HG03521 (cell line): ENCODE data around the gene G0S2.
"Not testable (repeated sequence)": the region's sequence is repeated elsewhere in the genome, so short reads cannot be mapped to it uniquely, and the experiment has no call there.

Experiments used
- ATAC-seq: cut with Tn5 transposase; IDR thresholded peaks from one replicate; pipeline ENCODE4 v1.9.1; 2021; ENCODE audit warnings: mild to moderate bottlenecking, moderate library complexity; ENCODE audit not compliant: unreplicated experiment

The G0S2 gene

DNA sequence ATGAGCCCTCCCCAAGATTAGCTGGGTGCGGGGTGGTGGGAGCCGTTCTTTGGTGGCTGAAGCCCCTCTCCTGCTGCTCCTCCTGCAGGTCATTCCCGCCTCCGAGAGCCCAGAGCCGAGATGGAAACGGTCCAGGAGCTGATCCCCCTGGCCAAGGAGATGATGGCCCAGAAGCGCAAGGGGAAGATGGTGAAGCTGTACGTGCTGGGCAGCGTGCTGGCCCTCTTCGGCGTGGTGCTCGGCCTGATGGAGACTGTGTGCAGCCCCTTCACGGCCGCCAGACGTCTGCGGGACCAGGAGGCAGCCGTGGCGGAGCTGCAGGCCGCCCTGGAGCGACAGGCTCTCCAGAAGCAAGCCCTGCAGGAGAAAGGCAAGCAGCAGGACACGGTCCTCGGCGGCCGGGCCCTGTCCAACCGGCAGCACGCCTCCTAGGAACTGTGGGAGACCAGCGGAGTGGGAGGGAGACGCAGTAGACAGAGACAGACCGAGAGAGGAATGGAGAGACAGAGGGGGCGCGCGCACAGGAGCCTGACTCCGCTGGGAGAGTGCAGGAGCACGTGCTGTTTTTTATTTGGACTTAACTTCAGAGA lies 448 bp downstream of the G0S2 start:
- ATAC-seq: no peak

DNA sequence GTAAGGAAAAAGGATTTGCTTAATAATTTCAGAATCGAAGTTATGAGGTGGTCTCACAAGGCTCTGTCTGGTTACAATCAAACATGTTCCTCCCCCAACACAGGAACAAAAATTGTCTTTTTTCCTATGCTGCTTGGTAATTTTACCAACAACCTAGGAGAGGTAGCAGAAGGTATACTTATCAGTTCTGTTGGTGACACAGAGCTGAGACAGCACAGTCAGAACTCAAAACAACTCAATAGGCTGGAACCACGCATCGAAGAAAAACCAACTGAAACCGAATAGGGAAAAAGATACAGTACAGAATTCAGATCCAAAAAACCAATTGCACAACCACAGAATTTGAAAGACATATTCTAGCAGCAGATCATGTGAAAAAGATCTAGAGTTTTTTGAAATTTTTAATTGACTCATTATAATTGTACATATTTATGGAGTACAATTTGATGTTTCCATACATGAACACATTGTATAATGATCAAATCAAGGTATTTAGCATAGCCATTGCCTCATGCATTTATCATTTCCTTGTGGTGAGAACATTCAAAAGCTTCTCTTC lies 3.8 kb downstream of the G0S2 start:
- ATAC-seq: no peak

DNA sequence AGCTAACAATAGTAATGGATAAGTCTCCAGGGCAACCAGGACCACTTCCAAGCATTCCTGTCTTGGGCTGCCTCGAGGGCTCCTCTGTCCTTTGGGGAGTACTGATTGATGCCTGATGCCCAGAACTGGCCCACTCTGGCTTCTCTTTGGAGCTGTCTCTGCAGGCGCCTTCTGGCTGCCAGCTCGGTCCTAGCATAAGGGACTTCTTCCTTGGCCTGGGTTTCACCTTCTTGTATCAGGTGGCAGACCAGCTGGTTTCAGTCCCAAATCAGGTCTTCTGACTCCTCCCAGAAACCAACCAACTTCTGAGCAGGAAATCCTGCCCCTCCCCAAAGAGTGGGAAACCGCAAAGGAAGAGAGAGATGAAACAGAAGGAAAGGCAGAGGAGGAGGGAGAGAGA lies 10.6 kb downstream of the G0S2 start:
- no peak for ATAC-seq

DNA sequence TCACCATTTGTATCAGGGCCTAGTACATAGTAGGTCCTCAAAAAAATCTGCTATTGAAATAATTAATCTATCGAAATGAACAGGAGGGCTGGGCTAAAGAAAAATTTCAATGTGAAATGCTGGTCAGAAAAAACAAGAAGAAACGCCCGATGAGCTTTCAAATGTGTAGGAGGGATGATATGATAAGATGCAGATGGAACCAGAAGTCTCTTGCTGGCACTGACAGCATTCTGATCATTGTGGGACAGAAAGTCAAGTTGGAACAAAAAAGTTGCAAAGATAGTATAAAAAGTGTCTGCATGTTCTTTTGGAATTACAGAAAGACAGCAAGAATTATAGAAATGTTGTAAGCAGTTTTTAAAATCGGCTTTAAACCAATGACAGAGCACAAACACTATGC lies 11.1 kb downstream of the G0S2 start:
- no peak for ATAC-seq

DNA sequence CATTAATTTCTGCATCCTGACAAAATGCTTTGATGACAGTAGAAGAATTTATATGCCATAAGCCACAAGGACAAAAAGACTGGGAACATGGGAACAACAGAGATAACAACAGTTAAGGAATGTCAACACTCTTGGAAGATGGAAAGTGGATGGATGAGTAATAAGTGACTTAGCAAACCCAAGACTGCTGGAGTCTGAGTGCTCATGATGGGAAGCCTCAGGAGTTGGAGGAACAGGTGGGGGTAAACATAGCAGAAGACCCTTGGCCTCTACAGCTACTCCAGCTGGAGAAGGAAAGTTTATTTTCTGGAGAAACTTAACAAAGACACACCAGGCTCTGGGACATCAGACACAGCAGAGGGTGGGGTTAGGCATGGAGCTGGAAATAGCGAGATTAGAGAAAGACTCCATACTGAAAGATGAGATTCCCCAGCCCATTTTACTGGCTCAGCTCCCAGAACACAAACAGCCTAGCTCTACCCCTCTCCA lies 13.6 kb downstream of the G0S2 start:
- ATAC-seq: no peak

DNA sequence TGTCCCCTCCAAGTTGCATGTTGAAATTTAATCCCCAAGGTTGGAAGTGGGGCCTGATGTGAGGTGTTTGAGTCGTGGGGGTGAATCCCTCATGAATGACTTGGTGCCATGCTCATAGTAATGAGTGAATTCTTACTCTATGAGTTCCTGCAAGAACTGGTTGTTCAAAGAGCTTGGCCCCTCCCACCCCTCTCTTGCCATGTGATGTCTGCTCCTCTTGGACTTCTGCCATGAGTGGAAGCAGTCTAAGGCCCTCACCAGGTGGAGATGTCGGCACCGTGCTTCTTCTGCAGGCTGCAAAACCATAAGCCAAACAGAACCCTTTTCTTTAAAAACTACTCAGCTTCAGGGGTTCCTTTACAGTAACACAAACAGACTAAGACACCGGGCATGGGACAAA lies 14.3 kb downstream of the G0S2 start:
- ATAC-seq: no peak

DNA sequence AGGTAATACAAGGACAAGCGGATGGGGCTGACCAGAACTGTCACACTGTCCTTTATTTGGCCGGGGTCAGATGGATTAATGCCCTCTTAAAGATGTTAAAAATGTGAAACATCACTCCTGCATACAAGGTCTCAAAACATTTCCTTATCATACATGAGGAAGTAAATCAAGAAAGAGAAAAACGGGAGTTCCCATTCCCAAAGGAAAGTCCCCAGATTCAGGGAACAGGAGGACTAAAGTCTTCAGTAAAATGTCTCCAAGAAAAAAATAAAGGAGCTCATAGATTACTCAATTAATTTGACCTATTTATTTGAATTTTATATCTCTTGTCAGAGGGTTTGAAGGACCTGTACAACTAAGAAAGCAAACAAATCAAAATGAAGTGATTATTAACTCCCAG lies 16.0 kb downstream of the G0S2 start:
- no peak for ATAC-seq

DNA sequence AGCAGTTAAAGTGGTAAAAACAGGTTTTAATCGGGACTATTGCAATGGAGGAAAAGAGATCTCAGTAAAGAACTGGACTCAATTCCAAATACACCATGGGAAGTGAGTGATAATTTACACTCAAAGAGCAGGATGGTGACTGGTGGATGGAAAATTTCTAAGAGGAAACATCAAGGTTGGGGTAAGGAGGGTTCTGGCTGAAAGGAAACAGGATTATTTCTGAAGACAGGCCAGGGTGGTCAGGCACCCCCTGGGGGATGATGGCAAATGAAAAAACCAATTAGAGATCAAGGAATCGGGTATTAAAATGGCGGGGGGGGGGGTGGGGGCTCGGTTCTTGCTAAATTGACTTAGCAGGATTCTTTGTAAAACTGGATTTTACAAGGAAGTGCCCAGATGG lies 17.1 kb downstream of the G0S2 start:
- ATAC-seq: no peak

DNA sequence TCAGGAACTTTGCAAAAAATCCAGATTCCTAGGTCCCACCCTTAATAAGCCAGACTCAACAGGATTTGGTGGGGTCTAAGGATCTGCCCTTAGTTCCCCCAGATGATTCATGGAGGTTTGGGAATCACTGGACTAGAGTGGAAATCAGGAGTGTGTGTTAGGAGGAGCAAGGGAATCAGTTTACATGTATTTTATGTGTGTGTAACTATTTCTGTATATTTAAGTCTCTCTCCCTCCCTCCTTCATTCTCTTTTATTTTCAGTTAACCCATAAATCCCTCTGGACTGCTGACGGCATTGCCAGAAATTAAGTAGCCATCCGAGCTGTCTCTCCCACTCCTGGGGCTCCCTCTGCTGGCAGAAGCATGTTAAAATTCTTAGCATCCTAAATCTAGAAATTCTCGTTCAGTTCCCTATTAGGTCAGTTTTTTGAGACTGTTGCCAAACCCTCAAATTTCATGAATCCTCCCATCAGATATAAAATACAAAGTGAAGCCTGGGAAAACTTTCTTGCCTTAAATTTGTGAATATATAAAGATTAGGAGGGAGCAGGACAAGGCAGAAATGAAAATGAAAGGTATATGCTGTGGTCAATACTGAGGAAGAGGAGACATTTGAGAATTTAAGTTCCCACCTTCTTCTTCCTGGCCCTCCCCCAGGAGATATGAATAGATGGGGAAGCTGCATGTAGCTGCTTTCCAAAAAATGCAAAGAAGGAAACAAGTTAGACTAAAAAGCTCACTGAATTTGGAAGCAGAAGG lies 17.7 kb downstream of the G0S2 start:
- no peak for ATAC-seq

DNA sequence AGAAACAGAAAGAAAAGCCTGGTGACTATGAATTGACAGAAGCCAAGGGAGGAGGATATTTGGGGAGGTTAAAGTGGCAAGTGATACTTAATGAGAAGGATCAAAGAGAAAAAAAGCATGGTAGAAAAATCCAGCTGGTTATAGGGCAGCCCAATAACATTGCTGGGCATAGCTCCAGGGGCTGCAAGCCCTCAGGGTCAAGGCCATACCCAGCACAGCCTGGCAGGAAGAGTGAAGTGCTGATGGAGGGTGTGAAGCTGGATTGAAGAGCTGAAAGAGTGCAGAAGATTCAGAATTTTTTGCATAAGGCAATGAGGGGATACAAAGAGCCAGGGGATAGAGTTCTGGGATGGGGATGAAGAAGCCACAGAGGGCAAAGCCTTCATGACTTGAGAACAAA lies 21.5 kb downstream of the G0S2 start:
- ATAC-seq: no peak

DNA sequence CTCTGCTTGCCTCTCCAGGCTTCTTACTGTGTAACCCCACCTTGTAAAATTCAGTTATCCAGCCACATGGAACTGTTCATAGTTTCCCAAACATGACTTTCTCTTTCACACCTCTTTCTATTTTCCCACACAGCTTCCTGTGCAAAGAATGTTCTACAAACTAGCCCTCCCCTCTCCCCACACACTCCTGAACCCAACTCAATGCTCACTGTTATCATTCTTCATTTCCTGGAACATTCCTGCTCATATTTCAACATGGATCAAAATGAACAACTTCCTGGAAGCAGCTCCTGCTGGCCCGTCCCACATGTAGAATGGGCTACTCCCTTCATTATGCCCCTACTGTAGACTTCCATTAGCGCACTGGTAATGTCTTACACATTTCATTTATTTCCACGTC lies 21.9 kb downstream of the G0S2 start:
- ATAC-seq: no peak

DNA sequence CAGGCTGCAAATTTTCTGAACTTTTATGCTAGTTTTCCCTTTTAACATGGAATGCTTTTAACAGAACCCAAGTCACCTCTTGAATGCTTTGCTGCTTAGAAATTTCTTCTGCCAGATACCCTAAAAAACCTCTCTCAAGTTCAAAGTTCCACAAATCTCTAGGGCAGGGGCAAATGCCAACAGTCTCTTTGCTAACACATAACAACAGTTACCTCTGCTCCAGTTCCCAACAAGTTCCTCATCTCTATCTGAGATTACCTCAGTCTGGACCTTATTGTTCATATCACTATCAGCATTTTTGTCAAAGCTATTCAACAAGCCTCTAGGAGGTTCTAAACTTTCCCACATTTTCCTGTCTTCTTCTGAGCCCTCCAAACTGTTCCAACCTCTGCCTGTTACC lies 25.5 kb downstream of the G0S2 start:
- ATAC-seq: not testable (repeated sequence)

DNA sequence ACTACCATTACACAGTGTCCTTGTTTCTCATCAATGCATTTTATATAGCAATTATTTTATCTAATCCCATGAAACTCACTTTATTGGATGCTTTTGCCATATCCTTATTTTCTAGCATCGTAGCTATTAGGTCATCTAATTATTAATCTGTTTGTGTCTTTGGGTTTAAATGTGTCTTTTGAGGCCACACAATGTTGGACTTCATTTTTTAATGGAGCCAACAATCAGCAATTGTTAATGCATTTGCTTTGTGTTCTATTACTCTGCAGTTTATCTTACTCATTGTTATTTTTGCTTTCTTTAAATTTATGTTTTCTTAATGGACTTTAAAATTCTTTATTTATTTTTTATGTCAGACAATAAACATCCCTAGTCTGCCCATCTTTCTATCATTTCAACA lies 27.6 kb downstream of the G0S2 start:
- ATAC-seq: no peak

DNA sequence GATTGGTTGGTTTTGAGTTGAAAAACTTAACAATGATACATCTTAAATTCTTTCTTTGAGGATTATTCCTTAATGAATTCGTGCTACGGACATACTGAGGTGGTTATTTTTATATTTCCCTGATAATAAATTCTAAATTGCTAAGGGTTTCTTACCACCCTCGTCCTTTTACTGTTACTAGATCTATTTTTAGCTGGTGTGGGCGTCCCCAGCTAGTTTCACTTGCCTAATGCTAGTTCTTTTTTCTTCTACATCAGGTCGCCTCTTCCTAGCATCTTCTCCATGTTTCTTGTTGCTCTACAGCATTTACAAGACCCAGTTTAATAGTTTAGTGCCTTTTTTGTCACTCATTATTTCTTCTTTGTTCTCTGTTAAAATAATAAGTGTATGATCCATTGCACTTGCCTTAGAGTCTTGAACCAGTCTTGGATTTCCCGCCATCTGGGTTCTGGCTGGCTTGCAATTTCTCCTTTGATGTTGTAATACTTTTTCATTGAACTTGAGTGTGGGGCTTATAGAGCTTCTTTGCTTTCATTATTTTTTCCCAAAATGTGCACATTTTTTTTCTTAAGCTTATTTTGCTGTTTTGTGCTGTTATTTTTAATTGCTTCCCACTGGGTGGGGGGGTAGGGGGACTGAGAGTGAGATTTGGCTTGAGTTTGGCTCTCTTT lies 28.8 kb downstream of the G0S2 start:
- no peak for ATAC-seq

DNA sequence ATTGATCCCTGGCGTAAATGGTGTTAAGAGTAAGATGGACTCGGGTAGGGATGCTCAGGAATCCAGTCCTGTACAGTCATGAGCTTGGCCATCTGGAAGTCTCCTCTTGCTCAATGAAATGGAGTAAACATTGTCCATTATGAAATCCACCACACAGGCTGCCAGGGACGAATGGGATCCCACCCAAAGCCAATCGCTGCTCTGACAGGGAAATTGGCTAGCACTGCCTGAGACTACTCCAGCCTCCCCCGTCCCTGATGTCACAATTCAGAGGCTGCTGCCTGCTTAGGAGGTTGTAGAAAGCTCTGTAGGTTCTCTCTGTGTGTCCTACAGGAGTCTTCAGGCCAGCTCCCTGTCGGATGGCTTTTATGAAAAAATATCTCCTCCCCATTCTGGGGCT lies 29.4 kb downstream of the G0S2 start, which contains the start of gene HSD11B1:
Gene HSD11B1, plus strand, starts transcription at position 263 of the 400 bp plus-strand sequence. Its CDS starts 97 bp downstream, at position 360.
- no peak for ATAC-seq

DNA sequence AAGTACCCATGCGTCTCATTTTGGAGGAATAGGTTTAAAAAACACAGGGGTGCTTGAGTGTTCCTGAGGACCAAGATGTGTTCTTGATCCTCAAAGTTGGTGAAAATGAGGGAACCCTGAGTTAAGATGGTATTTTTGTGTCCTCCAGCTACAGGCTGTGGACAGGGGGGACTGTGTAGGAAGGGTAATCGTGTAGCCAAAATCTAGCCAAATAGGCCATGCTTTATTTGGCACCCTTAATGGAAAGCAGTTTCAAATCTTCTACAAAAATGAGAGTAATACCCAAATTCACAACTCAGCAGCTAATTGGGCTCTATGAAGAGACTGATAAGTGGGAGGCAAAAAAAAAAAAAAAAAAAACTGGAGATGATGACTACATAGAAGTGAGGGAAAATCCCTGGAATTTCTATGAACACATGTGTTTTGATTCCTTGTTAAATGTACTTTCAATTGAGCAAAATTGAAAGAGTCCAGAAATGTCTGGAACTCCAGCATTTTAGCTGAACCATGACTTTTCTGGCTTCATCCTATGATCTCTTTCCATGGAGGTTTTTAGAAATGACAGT lies 29.9 kb downstream of the G0S2 start:
- ATAC-seq: no peak

DNA sequence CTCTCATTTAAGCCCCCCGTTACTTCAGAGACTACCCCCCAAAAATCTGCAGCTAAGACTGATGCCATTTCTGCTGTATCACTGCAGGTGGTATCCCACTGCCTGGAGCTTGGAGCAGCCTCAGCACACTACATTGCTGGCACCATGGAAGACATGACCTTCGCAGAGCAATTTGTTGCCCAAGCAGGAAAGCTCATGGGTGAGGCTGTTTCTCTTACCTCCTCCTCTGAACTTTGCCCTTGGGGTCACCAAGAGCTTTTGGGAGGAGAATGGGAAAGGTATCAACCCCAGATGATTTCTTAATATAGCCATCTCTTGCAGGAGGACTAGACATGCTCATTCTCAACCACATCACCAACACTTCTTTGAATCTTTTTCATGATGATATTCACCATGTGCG lies 31.4 kb downstream of the G0S2 start:
- ATAC-seq: no peak

DNA sequence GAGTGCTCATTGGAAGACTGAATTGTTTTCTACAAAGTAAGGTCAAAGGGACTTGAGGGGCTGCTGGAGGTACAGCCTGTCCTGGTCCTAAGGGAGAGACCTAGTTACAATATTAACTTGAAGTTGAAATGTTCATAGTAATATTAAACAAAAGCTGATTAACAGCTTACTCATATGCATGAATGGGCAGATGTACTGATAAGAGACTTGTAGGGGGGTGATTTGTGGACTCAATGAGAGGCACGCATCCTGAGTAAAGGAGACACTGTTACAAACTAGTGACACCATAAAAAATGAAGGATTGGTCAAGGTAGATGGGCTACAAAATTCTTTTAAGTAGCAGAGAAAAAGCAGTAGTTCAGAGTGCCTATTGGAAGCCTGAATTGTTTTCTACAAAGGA lies 32.1 kb downstream of the G0S2 start:
- ATAC-seq: no peak

DNA sequence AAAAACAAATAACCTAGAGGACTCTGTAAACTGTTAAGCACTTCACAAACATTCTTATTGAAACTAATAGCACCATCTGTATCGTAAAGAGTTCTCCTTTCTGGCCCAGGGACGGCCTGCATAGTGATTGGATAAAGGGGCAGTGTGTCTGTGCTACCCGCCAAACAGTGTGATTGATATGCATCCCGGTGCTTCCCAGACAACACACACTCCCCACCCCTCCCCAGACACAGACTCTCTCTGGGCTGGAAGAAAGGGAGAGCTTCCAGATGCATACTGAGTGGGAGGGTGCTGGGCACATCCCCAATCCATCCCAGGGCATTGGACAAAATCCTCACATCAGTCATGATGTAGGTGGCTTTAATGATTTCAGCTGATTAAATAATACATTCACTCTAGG lies 33.1 kb downstream of the G0S2 start:
- ATAC-seq: no peak

DNA sequence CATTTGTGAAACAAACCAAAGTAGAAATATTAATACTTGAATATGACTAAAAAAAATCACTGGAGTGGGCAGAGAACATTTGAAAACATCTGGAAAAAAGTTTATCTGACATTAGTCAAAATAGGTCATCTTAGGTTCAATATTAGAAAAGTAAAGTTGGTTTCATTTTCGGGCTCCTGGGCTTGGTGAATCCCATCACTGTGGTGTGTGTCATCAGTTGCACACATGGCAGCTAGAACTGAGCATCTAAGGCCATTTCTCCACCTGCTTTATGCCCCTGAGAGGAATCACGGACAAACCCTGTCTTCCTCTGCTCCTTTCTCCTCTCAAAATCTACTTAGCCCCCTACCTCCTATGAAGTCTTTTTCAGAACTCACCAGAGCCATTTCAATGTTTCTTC lies 34.9 kb downstream of the G0S2 start:
- ATAC-seq: no peak

DNA sequence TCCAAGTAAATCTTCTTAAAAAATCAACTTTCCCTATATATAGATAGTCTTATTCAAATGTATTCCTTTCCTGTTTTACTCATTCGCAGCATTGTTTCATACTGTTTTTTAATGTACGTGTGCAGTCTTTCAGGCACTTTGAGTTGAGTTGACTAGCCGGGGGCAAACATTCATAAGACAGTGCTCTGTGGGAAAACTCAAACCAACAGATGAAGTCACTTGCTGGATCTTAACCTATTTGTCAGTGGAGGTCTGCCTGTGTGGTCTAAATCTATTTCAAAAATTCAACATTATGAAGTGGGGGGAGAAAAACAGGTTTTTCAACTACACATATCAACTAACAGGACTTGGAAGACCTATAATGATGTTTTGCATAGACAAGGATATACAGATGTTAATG lies 35.6 kb downstream of the G0S2 start:
- ATAC-seq: no peak
